Measurements from ENCODE around the gene CASP8. TPM values are rescaled to one million over a fixed set of nuclear protein-coding genes. Genes with fewer than 3 reads are reported as not detected.
"Not testable (repeated sequence)": the region's sequence is repeated elsewhere in the genome, so short reads cannot be mapped to it uniquely, and the experiment has no call there.

CASP8 gene
- total RNA-seq, 1 experiment from 2014 or later: 34.8 TPM

DNA sequence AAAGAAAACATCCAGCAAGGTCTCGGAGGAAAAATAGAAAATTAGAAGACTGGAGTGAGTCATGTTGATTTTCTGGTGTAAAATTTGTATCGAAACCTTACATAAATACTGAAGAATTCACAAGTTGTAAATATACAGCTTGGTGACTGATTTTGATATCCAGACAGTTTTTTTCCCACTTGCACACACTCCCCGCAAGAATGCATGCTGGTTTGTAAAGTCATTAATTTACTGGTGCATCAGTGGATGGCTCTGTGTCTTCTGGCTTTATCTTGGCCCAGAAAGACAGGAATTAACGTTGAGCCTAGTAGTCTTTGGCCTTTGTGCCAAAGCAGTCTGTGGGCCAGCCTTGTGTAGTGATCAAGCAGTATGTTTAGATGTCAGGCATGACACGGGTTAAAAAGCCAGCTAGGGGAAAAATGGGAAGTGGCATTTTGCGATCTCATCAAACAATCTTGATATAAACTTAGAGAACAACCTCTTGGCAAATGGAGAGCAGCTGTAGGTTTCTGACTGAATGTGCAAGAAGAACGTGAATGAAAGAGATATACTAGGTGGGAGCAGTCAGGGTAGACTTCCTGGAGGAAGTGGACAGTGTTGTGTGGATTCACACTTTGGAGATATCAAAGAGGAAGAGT lies 22.7 kb upstream of the CASP8 start:
- H3K4me3 ChIP-seq (ENCODE audit: low read depth in 2 of 2, low read length in 2 of 2): no peak overlapping the region
- H3K4me1 ChIP-seq (ENCODE audit: control insufficient read depth, insufficient read depth, low read length): peaks cover 15% of the 10 kb centered on the region
- in situ Hi-C loops (cut with HindIII; ENCODE audit: low pct_unique_long_range_greater_than_20kb, low sequenced_read_pairs) (no loop called here), intact Hi-C loops (cut with micrococcal nuclease; ENCODE audit: unreplicated experiment) (loop anchor here (10.0 kb wide), 1 partner anchor 387 kb away; no protein-coding TSS in a partner anchor)
- TSS peak; percentile 25 for BruUV-seq (replicated peaks)
- H3K9me3 ChIP-seq (ENCODE audit: control insufficient read depth, insufficient read depth, low read depth, low read length): peaks cover 3% of the 10 kb centered on the region; the same call in 1 of the 2 replicates
- H3K36me3 ChIP-seq (ENCODE audit: control insufficient read depth, insufficient read depth, low read length): no peaks in the 10 kb centered on the region; the same call in none of the 2 replicates
- CTCF ChIA-PET: no interaction called here
- DNase-seq (ENCODE audit: low read depth, low spot score): no peak
- H3K27ac ChIP-seq (ENCODE audit: low read length): no peak overlapping the region; the same call in 1 of the 2 replicates
- no peak for ATAC-seq
- H3K27me3 ChIP-seq (ENCODE audit: control insufficient read depth, insufficient read depth, low read length): no peaks in the 10 kb centered on the region
- no peak for TF ChIP-seq SIN3A (IDR thresholded peaks at IDR 0.05; ENCODE audit: borderline replicate concordance, insufficient read depth, low read depth, low read length)
- no peak for TF ChIP-seq CTCF (IDR thresholded peaks at IDR 0.05)
- TF ChIP-seq, protein P1, sequence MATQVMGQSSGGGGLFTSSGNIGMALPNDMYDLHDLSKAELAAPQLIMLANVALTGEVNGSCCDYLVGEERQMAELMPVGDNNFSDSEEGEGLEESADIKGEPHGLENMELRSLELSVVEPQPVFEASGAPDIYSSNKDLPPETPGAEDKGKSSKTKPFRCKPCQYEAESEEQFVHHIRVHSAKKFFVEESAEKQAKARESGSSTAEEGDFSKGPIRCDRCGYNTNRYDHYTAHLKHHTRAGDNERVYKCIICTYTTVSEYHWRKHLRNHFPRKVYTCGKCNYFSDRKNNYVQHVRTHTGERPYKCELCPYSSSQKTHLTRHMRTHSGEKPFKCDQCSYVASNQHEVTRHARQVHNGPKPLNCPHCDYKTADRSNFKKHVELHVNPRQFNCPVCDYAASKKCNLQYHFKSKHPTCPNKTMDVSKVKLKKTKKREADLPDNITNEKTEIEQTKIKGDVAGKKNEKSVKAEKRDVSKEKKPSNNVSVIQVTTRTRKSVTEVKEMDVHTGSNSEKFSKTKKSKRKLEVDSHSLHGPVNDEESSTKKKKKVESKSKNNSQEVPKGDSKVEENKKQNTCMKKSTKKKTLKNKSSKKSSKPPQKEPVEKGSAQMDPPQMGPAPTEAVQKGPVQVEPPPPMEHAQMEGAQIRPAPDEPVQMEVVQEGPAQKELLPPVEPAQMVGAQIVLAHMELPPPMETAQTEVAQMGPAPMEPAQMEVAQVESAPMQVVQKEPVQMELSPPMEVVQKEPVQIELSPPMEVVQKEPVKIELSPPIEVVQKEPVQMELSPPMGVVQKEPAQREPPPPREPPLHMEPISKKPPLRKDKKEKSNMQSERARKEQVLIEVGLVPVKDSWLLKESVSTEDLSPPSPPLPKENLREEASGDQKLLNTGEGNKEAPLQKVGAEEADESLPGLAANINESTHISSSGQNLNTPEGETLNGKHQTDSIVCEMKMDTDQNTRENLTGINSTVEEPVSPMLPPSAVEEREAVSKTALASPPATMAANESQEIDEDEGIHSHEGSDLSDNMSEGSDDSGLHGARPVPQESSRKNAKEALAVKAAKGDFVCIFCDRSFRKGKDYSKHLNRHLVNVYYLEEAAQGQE (IDR thresholded peaks at IDR 0.05; ENCODE audit: insufficient read depth in 1 of 2, low read depth in 2 of 2, low read length in 1 of 2): no peak
- no peak for TF ChIP-seq TCF7L2 (IDR thresholded peaks at IDR 0.05; ENCODE audit: low read depth, low read length)
- TF ChIP-seq POLR2AphosphoS5 (IDR thresholded peaks at IDR 0.05; ENCODE audit: low read depth, low read length): no peak
- POLR2A ChIA-PET: no interaction called here

DNA sequence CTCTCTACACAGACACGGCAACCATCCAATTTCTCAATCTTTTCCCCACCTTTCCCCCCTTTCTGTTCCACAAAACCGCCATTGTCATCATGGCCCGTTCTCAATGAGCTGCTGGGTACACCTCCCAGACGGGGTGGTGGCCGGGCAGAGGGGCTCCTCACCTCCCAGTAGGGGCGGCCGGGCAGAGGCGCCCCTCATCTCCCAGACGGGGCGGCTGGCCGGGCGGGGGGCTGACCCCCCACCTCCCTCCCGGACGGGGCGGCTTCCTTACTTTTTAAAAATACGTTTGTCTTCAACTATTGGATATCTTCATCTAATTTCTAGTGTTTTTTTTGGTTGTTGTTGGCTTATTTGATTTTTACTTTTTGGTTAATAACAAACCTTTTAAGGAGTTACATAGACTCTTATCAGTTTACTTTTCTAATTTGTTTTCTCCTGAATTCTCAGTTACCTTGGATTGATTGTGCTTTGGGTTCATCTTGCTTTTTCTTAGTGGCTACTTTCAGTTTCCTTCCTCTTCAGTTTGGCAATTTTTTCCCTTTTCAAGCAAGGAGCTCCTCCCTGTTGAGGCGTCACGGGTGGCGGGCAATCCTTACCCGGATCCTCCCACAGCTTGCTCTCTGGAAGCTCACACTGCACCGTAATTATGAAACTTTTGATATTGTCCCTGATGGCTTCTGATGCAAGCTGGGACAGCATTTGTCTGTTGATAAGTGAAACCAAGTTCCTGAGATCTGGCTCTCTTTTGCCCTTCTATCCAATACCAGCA lies 21.0 kb upstream of the CASP8 start:
- H3K27me3 ChIP-seq (ENCODE audit: control insufficient read depth, insufficient read depth, low read length); BruUV-seq (replicated peaks); ATAC-seq; CTCF ChIA-PET; H3K4me3 ChIP-seq (ENCODE audit: low read depth in 2 of 2, low read length in 2 of 2); POLR2A ChIA-PET; H3K27ac ChIP-seq (ENCODE audit: low read length); DNase-seq (ENCODE audit: low read depth, low spot score); in situ Hi-C loops (cut with HindIII; ENCODE audit: low pct_unique_long_range_greater_than_20kb, low sequenced_read_pairs); H3K9me3 ChIP-seq (ENCODE audit: control insufficient read depth, insufficient read depth, low read depth, low read length); H3K36me3 ChIP-seq (ENCODE audit: control insufficient read depth, insufficient read depth, low read length): not testable (repeated sequence)
- intact Hi-C loops (cut with micrococcal nuclease; ENCODE audit: unreplicated experiment): loop anchor here (10.0 kb wide), 1 partner anchor 385 kb away; no protein-coding TSS in a partner anchor
- H3K4me1 ChIP-seq (ENCODE audit: control insufficient read depth, insufficient read depth, low read length): peaks cover 11% of the 10 kb centered on the region

All from Panc1 (cell line).